Right lobe of liver (tissue), 4 donors: ENCODE results near the gene PLCXD3.

Experiments used
- POLR2A ChIP-seq: fragments of 450-650 bp; IDR thresholded peaks from one replicate; pipeline ENCODE4 v1.6.1; 2017; ENCODE audit warnings: antibody characterized with exemption, mild to moderate bottlenecking
- TF ChIP-seq, protein P1 (sequence below), 4 donors: fragments of 200-600 bp in 3 of 4; fragments of 450-650 bp in 1 of 4; IDR thresholded peaks; one replicate each; pipeline versions ENCODE4 v1.5.1 to v1.8.0; 2016 to 2022; ENCODE audit warnings: antibody characterized with exemption in 4 of 4, mild to moderate bottlenecking in 2 of 4
- donor health status: DM: no; HTN: no; CAD: no.
- donor health status: DM: no; HTN: no; CAD: no.
- donor health status: DM: no; HTN: yes; CAD: no.

DNA sequence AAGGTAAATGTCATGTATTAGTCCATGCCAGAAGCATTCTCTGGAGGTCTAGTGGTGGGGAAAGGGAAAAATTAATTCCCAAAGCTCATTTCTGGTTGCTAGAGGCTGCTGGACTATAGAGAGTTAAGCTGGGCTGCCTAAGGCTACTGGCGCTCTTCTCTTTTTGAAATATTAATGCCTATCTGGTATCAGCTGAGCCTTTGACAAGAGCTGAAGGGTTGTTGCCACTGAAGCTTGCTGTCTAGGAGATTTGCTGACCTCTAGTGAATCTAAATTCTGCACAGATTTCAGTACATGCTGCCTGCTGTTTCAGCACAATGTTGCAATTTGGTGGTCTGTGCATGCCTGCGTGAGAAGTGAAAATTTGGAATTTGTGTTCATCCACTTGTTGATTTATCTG lies 29.1 kb upstream of the PLCXD3 start:
- TF ChIP-seq, protein P1, sequence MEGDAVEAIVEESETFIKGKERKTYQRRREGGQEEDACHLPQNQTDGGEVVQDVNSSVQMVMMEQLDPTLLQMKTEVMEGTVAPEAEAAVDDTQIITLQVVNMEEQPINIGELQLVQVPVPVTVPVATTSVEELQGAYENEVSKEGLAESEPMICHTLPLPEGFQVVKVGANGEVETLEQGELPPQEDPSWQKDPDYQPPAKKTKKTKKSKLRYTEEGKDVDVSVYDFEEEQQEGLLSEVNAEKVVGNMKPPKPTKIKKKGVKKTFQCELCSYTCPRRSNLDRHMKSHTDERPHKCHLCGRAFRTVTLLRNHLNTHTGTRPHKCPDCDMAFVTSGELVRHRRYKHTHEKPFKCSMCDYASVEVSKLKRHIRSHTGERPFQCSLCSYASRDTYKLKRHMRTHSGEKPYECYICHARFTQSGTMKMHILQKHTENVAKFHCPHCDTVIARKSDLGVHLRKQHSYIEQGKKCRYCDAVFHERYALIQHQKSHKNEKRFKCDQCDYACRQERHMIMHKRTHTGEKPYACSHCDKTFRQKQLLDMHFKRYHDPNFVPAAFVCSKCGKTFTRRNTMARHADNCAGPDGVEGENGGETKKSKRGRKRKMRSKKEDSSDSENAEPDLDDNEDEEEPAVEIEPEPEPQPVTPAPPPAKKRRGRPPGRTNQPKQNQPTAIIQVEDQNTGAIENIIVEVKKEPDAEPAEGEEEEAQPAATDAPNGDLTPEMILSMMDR (IDR thresholded peaks at IDR 0.05), result no peak
- no peak for TF ChIP-seq POLR2A
